G401.6 (cell line): ENCODE measurements around the gene NR3C2.

ENCODE experiments used
- FAIRE-seq: peaks from 2 replicates; lab custom pipeline; 2012; peaks lifted over from hg19 to GRCh38; lab: Jason Lieb, UNC

Gene NR3C2

DNA sequence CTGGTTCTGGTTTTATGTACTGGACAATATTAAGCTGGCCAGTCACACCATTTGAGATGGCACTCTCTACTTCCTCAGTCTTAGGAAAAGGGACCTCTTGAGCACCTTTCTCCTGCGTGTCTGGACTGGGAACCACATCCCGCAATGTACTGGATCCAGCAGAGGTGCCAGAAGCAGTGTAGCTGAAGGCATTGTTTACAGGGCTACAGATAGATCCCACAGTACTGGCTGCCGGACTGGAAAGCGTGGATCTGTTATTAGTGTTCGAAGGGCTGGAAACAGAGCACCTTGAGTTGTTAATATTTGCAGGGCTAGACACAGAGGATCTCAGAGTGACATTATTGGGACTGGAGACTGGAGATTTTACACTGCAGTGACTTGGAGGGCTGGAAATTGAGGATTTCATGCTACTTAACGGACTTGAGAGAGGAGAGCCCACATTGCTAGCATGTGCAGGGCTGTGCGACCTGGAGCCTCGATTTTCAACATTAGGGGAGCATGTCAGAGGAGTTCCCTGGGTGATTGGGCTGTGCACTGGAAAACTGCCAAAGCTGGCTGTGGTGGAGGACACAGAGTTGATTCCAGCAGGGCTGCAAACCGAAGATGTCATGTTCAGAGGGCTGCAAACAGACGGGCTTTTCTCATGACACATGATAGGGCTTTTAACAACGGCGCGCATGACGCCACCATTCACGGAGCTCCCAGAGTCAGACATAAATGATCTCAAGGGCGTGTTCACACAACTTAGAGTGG, 6.4 kb downstream of the NR3C2 start:
- FAIRE-seq, result no peak

DNA sequence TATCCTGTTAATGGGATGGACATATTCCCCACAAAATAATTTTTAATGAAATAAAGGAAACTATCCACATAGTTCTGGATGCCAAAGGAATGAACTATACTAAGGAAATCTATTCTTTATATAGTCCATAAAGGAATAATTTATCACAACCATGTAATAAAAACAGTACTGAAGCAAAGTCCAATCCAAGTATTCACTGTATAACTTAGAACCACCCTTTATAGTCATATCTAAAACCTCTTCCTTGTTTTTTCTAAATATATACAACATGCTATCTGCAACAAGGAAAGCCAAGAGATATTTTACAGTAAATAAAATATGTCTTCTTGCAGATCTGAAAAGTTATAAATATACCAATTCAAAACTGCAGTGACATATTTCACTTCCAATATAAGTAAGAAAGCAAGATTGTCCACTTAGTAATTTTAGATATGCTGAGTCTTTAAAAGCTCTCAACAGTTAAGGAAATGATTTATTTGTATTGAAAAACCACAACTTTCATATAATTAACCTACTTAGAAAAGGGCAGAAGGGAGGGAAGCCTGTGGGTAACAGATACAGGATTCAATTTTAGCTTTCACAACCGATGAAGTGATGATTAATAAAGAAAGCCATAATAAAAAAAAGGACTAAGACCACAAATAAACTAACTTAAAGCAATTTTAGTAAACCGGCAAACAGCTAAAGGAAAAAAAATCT, 8.0 kb downstream of the NR3C2 start:
- no peak for FAIRE-seq

DNA sequence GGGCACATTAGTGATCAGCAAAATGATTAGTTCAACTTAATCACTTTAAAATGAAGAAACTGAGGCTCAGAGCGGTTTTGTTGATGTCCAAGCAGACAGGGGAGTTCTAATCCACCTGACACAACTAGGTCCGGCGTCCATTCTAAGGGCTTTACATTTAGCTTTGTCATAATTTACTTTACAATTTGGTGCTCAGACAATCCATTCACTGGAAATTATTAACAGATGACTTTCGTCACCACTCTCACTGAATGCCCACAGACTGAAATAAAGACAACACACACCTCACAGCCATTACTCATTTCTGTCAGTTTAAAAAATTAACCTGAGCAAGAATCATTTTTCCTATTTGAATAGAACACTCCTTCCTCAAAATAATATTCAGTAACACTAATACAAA, 10.8 kb downstream of the NR3C2 start:
- no peak for FAIRE-seq

DNA sequence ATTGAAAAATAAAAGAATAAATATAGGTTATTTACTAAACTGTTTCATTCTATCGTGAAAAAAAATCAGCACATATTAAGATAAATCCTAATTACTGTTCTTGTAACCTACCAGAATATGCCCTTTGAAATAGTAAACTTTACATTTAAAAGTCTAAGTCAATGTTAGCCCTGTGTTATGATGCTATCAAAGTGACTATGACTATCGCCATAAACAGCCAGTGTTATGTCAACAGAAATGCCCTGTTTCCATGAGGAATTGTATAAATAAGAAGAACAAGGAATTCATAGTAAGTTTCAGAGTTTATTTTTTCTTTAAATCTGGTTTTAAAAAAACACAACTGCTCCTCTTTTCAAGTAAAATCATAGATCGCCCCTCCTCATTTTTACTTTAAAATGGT, 11.4 kb downstream of the NR3C2 start:
- no peak for FAIRE-seq

DNA sequence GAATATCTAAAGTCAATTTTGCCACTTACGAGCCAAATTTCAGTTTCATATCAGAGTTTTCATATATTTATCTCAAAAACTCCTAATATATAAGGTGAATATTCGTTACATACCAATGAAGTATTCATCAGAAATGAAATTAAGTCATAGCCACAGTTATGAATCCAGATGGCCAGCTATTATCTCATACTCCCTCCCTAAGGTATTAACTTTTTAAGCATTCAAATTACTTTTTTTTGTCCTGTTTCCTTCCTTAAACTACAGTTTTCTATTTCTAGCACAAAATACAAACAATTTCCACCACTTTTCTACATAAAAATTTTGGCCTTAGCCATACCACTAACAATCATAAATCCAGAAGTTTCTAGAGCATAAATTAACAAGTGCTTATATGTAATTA, 13.0 kb downstream of the NR3C2 start:
- no peak for FAIRE-seq

DNA sequence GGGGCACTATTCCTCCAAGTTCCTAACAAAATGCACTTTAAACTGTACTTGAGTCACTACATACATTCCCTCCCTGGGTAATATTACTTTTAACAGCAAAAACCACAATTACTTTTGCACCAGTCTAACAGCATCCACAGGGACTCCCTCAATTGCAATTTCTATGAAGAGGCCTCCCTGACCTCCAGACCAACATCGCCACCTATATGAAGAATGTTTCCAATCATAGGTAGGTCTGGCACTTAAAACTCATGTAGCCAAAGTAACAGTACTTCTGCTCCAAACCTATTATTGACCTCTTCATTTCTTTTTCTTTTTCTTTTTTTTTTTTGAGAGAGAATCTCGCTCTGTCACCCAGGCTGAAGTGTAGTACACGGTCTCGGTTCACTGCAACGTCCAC, 15.6 kb downstream of the NR3C2 start:
- no peak for FAIRE-seq

DNA sequence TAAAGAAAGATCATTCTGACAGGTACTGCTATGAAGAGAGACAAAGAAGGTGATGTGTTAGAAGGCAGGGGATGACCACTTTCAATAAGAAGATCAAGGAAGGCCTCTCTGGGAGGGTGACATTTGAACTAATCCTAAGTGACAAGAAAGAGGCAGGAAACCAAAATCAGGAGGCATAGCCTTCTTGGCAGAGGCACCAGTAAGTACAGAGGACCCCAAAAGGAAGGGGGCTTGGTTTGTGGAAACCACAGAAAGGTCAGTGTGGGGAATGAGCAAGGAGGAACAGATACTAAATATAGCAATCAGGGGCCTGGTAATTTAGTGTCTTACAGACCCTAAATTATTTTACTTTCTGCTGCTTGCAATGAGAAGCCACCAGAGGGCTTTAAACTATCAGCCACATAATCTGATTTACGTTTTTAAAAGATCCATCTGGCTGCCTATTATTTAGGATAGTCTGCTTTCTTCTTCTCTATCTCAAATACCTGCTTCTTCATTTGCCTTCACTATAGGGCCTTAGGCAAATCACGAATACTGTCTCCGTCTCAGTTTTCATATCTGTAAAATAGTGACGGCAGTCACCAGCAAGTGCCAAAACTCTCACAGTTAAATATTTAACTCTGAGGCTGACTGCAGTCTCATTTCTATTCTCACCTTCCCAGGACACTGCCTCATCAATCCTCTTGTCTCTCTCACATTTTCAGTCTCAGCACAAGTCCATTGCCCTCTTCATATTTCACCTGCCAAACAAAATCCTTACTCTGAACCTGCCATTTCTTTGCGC, 16.7 kb downstream of the NR3C2 start:
- no peak for FAIRE-seq

DNA sequence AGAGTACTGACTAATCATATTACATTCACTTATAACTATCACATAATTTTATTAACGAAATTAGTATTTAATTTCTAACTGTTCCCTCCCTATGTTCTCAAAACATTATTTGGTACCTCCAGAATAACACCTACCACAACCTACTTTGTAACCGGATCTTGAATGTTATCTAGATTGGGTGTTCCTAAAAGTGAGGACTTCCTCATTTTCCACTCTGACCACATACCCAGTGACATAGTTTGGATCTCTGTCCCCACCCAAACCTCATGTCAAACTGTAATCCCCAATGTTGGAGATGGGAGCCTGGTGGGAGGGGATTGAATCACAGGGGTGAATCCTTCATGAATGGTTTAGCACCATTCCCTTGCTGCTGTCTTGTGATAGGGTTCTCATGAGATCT, 21.8 kb downstream of the NR3C2 start:
- FAIRE-seq, result no peak

DNA sequence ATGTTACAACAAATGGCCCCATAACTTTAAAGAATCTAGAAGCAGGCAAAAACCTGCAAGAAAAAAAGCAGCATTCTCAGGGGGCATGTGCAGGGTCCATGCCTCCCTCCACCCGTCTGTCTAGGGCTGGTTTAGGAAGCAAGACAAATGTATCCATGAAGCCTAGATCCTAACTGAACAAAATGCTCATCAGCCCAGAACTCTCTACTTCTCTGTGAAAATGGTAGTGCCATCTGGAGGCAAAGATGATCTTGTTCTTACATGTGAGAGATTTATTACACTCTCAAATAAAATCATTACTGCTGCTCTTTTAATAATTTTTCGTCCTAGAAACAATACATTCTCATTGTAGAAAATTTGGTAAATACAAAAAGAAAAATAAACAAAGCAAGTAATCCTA, 26.7 kb downstream of the NR3C2 start:
- FAIRE-seq, result no peak

DNA sequence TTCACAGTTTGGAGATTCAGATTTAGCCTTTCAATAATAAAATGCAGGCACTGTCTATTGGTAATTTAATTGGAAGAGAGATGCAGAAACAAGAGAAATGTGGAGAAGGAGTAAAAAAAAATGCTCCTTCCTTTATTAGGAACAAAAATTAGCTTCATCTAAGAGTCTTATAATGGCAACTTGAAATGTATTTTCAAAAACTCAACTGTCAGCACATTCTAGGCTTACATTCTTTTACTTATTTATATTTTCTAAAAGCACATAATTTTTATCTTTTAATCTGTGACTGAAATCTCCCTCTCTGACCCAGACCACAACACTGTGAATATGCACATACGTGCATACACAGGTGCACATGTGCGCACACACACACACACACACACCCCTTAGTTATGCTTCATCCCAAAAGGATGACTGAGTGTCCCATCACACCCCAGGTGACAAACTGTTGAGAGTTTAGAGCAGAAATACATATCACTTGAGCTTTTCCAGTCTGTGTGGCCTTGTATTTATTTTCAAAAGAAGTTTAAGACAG, 29.7 kb downstream of the NR3C2 start:
- no peak for FAIRE-seq

DNA sequence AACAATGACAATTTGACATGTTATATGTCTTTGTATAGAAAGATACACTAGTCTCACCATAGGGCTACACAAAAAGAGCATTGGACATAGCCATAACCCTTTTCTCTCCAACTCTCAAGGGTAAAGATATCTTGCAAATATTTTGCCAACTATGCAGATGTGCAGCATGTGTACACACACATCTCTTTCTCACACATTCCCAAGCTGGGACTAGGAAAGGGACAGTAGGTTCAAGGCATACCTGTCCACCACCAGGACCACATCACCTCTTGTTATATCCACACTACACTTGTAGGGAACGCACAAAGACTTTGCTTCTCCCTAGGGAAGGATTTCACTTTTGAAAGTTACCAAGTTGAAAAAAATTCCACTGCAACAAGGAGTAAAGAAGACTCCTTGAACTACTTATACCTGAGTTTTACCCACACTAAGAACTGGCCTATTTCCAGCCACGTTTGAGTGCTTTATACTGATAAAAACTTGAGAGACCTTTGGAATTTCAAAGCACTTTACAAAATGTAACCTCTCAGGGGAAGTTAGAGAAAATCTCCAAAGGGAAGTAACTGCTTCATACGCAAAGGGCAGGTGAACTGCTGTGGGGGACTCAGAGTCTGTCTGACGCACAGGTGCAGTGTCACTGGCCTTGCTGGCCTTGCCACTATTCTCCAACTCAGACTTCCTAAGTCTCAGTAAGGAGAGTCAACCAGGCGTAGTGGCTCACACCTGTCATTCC, 36.9 kb downstream of the NR3C2 start:
- no peak for FAIRE-seq

DNA sequence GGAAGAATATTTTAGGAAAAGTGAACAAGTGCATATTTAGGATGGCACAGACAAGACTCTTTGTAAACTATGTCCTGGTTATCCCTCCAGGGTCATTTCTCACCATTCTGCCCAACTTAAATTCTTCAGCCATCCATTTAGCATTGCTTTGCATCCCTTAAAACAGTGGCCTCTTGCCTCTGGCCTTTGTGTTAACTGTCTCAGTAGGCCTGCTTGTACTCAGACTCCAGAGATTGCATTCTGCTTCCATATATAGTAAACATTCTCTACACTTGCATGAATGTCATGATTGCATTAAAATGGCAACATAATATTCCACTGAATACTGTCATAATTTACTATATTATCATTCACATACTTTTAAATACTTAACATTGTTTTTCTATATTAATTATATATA, 43.2 kb downstream of the NR3C2 start:
- no peak for FAIRE-seq

DNA sequence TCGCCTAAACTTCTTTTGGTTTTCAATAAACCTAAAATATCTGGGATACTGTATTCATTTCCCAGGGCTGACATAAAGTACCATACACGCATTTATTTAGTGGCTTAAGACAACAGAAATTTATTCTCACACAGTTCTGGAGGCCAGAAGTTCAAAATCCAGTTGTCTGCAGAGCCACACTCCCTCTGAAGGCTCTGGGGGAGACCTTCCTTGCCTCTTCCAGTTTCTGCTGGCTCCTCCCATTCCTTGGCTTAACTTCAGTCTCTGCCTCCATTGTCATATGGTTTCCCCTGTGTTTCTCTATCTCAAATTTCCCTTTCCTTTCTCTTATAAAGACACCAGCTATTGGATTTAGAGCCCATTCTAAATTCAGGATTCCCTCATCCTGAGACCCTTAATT, 44.4 kb downstream of the NR3C2 start:
- no peak for FAIRE-seq

DNA sequence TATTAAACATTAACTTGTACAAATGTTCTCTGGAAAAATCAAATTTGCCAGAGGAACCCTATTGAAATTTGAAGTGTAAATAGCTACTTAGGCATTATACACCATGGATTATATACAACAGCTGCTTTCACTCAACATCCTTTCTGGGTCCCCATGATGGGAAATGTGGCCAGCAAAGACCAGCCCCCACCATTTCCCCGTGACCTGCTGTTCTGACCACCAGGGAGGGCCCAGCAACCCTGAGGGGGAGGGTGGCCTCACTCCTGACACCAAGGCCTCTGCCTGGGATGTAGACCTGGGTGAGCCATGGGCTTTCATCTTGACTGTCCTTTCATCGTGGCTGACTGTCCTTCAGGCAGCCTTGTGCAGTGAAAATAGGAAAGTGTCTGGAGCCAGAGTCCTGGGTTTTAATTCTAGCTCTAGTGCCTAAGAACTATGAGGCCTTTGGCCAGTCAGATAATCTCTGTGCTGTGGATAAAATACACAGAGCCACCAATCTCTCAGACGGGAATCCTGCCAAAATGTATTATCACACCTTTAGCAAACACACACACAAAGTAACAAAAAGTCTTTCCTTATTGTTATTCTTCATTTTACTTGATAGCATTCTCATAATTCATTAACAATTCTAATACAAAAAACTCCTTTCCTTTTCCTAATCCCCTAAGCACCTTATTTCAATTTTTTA, 45.1 kb downstream of the NR3C2 start:
- no peak for FAIRE-seq

DNA sequence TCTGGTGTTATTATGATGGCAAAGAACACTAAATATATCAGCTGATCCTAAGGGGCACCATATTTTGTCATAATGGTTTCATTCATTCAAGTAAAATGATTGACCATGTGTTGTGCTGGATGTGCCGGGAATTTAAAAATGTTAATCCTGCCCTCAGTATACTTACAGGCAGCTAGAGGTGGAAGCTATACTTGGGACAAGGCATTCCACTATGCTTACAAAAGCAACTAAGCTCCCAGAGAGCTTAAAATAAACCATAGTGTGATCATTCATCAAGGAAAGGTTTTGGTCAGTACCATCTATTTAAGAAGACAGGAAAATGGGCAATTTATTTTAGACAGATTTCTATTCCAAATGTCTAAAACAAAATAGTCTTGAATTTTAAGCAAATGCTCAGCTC, 46.4 kb downstream of the NR3C2 start:
- no peak for FAIRE-seq

DNA sequence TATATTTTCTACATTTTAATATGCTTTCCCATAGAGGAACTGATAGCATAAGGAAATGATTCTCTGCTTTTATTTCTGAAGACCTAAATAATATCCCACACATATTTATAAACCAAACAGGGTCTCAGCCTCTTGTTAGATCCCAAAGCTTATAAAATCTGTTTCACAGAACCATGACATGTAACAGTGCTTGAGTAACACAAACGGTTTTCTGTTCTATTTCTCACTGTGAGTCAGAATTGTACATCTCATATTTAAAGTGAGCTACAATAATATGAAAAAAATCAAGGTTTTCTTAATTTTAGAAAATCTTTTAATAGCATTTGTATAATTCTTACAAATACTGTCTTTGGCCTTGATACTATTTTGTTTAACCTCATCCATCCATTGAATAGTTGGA, 51.2 kb downstream of the NR3C2 start:
- FAIRE-seq, result no peak

DNA sequence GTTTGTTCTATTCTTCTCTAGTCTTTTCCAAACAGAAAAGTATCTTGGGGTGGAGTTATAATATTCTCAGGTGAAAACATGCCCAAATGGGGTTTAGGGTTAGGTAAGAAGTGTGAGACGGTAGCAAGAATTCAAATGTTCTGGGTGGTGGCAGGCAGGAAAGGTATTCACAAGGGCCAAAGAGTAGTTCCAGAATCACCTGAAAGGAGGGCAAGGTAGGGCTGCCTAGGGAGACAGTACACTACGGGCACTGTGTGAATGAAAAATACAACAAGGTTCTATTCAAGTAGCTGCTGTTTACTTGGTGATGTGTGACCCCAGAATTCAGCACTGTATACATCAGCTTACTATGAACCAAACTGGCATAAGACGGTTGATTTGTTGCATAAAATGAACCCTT, 51.9 kb downstream of the NR3C2 start:
- FAIRE-seq, result no peak

DNA sequence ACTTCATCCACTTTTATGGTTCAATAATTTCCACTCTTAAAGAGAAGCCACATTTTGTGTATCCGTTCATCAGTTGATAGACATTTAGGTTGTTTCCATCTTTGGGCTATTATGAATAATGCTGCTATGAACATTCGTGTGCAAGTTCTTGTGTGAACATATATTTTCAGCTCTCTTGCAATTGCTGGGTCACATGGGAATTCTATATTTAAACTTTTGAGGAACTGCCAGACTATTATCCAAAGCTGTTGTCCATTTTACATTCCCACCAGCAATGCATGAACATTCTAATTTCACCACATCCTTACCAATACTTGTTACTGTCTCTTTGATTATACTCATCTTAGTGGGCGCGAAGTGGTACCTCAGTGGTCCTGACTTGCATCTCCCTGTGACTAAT, 61.9 kb downstream of the NR3C2 start:
- FAIRE-seq, result no peak

DNA sequence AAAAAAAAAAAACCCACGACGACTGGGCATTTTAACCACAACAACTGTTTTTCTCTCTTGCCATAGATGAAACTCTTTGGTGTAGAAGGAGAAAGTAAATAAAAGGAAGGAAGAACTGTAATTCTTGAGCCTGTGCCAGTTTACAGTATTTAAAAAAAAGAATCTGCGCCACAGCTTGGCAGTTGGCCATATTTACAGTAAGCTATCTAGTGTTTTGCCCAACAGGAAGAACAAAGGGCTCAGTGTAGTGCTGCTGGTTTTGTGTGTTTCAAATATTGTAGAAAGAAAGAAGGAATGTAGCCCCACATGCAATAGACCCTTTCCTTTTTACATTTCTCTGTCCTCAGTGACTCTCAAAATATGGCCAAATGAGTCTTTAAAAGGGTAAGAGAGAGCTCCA, 66.1 kb downstream of the NR3C2 start:
- no peak for FAIRE-seq

DNA sequence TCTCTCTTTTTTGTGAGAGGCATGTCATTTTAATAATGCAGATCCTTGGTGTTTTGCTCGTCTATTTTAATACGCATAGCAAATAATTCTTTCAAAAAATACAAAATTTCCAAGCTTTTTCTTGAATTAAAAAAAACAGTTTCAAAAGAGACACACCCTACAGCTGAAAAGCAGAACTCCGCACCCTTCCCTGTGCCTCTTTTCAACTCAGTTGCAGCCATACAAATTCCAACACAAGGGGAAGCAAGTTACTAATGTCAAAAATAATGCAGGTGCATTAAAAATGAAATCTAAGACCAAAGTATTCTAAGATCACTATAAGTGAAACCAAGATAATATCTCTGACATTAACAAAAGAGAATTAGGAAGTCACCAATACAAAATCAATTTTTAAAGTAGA, 66.6 kb downstream of the NR3C2 start:
- no peak for FAIRE-seq

DNA sequence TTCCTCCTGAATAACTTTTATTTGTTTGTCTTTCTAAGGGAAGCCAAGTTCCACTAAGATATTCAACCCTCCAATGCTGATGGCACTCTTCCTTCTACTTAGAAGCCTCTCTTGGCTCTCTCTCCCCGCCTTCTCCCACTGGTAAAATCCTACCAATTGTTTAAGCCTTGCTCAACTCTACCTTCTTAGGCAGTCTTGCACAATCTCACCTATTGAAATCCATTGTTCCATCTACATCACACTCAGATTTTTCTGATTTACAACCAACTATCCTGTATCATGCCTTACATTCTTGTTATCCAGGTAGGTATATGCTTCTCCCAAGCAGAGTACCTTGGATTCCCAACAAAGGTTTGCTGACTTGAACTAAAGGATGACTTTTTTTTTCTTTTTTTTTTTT, 69.1 kb downstream of the NR3C2 start:
- no peak for FAIRE-seq

DNA sequence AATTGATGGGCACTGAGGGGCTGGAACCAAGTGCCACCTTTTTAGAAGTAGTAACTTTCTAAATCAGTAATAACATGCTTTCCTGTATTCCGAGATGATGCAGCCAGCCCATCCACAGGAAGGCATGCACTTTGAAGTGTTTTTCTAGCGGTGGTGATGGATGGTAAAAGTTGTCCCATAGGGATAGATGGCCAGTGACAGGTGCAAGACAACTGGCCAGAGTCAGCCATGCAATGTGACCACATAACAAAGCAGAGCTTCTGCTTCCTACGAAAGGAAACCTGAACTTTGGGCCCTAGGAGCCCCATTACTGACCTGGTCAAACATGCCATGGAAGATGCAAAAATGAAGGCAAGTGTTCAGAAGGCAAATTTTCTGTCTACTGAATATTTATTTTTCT, 72.3 kb downstream of the NR3C2 start:
- no peak for FAIRE-seq
